GM10266 (cell line): Measurements from ENCODE around the gene PACRG.

Experiments
- DNase-seq: peaks from one replicate; pipeline ENCODE4 v3.0.0; 2012; ENCODE audit errors: extremely low spot score
- CTCF ChIP-seq: IDR thresholded peaks from 2 replicates; pipeline ENCODE4 v1.5.1; 2012; ENCODE audit warnings: mild to moderate bottlenecking, low read depth; ENCODE audit not compliant: control insufficient read depth, insufficient read depth; ENCODE audit errors: missing control alignments

PACRG gene

GRCh38 chr6:163095401-163095800, 367.6 kb downstream of the PACRG start:
- DNase-seq = no peak
- TF ChIP-seq CTCF = no peak

- no peak for DNase-seq
- TF ChIP-seq CTCF = no peak
These were observed 371.2 kb downstream of the PACRG start for GRCh38 chr6:163098827-163099479.

GRCh38 chr6:163099621-163100171, 371.9 kb downstream of the PACRG start:
- no peak for TF ChIP-seq CTCF
- DNase-seq = no peak

- DNase-seq = no peak
- TF ChIP-seq CTCF = no peak
These were observed 372.5 kb downstream of the PACRG start for GRCh38 chr6:163100259-163100658.

- DNase-seq = no peak
- TF ChIP-seq CTCF = no peak
These were observed 385.7 kb downstream of the PACRG start for GRCh38 chr6:163113358-163113962.

GRCh38 chr6:163118941-163119340, 391.2 kb downstream of the PACRG start:
- DNase-seq = no peak
- TF ChIP-seq CTCF = no peak

GRCh38 chr6:163120223-163120622, 392.4 kb downstream of the PACRG start:
- no peak for DNase-seq
- TF ChIP-seq CTCF = no peak
